Measurements from ENCODE around the gene ARHGAP8. TPM values are rescaled to one million over a fixed set of nuclear protein-coding genes. Genes with fewer than 3 reads are reported as not detected.

Gene ARHGAP8
- total and polyA plus RNA-seq, 8 donors, result 7.8 to 63.6 (median 11.3) TPM

- DNase-seq, result no peak
- Histone ChIP-seq H3K4me3 (no peak overlapping the region), H3K9me3 (peaks cover 5 to 12% (median 11%) of the 10 kb centered on the region in 4 donors), H3K27ac (no peak overlapping the region), H3K27me3 (no peaks in the 10 kb centered on the region), H3K4me1 (no peaks in the 10 kb centered on the region), H3K36me3 (peaks cover 0 to 9% (median 0%) of the 10 kb centered on the region in 4 donors)
- TF ChIP-seq POLR2A (IDR thresholded peaks at IDR 0.05), result no peak
- TF ChIP-seq POLR2AphosphoS5 (IDR thresholded peaks at IDR 0.05), result no peak
- TF ChIP-seq, protein P1, sequence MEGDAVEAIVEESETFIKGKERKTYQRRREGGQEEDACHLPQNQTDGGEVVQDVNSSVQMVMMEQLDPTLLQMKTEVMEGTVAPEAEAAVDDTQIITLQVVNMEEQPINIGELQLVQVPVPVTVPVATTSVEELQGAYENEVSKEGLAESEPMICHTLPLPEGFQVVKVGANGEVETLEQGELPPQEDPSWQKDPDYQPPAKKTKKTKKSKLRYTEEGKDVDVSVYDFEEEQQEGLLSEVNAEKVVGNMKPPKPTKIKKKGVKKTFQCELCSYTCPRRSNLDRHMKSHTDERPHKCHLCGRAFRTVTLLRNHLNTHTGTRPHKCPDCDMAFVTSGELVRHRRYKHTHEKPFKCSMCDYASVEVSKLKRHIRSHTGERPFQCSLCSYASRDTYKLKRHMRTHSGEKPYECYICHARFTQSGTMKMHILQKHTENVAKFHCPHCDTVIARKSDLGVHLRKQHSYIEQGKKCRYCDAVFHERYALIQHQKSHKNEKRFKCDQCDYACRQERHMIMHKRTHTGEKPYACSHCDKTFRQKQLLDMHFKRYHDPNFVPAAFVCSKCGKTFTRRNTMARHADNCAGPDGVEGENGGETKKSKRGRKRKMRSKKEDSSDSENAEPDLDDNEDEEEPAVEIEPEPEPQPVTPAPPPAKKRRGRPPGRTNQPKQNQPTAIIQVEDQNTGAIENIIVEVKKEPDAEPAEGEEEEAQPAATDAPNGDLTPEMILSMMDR (IDR thresholded peaks at IDR 0.05), result no peak
- no peak for TF ChIP-seq EP300 (IDR thresholded peaks at IDR 0.05)
- WGBS, 5 donors, result 51 to 86% (median 78%) methylated on average over 4 of the region's 4 CpGs
- intact Hi-C loops (cut with DNase I; ENCODE audit: low total_unique reads), result no loop called here
These were observed 95.0 kb downstream of the ARHGAP8 start for GRCh38 chr22:44847380-44847779.

DNA sequence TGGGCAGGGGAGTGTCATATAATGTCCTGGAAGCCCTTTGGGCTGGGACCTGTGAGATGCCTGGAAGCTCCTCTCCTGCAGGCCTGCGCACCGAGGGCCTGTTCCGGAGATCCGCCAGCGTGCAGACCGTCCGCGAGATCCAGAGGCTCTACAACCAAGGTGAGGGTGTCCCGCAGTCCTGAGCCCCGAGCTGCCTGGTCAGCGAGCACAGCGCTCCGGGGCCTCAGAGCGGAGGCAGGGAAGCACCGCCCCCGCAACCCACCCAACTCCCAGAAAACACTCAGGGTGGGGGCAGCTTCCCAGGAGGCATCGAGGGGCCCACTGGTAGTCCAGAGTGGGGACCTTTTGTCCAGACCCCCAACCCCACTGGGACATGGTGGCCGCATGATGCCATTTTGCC lies 95.5 kb downstream of the ARHGAP8 start:
- Histone ChIP-seq H3K9me3 (peaks cover 5 to 12% (median 11%) of the 10 kb centered on the region in 4 donors), H3K36me3 (peaks cover 0 to 9% (median 0%) of the 10 kb centered on the region in 4 donors), H3K4me1 (no peaks in the 10 kb centered on the region), H3K4me3 (no peak overlapping the region), H3K27ac (no peak overlapping the region), H3K27me3 (no peaks in the 10 kb centered on the region)
- DNase-seq, result no peak
- no peak for TF ChIP-seq POLR2A (IDR thresholded peaks at IDR 0.05)
- no peak for TF ChIP-seq EP300 (IDR thresholded peaks at IDR 0.05)
- TF ChIP-seq, protein P1 (IDR thresholded peaks at IDR 0.05), result no peak
- no peak for TF ChIP-seq POLR2AphosphoS5 (IDR thresholded peaks at IDR 0.05)
- intact Hi-C loops (cut with DNase I; ENCODE audit: low total_unique reads), result no loop called here
- 60 to 97% (median 93%) methylated on average over 1 to 18 of the region's 18 CpGs for WGBS, 5 donors

DNA sequence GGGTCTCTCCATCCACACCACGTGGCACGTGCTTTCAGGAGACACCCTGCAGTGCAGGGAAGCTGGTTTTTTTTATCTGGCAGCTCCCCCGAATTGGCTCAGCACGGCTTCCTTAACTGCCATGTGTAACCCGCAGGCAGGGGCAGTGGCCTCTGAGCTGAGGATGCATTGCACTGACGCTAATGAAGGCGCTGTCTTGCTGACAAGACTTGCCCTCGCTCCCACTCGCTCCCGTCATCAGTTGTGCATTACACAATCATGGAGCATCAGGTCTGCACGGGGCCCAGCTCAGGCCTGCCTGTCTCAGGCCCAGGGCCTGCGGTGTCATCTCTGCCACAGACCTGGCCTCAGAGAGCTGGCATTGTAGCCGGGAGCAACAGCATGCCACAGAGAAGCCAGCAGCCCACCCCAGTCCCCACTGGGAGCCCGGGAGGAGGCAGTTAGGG lies 95.9 kb downstream of the ARHGAP8 start:
- no peaks in the 10 kb centered on the region for H3K4me1 ChIP-seq
- peaks cover 0 to 9% (median 0%) of the 10 kb centered on the region in 4 donors for H3K36me3 ChIP-seq
- no peak for DNase-seq
- no peak overlapping the region for H3K27ac ChIP-seq
- TF ChIP-seq EP300 (IDR thresholded peaks at IDR 0.05), result no peak
- TF ChIP-seq, protein P1 (IDR thresholded peaks at IDR 0.05), result no peak
- no peak for TF ChIP-seq POLR2AphosphoS5 (IDR thresholded peaks at IDR 0.05)
- TF ChIP-seq POLR2A (IDR thresholded peaks at IDR 0.05), result no peak
- no peak overlapping the region for H3K4me3 ChIP-seq
- intact Hi-C loops (cut with DNase I; ENCODE audit: low total_unique reads), result no loop called here
- 81 to 92% (median 90%) methylated on average over 14 of the region's 14 CpGs; no CpG with 5 or more reads in 1 of the 5 donors for WGBS, 5 donors
- H3K9me3 ChIP-seq, result peaks cover 5 to 12% (median 11%) of the 10 kb centered on the region in 4 donors
- no peaks in the 10 kb centered on the region for H3K27me3 ChIP-seq

GRCh38 chr22:44848791-44849420 lies 96.5 kb downstream of the ARHGAP8 start:
- 89 to 98% (median 95%) methylated on average over 20 to 21 of the region's 21 CpGs for WGBS, 5 donors
- intact Hi-C loops (cut with DNase I; ENCODE audit: low total_unique reads), result no loop called here
- Histone ChIP-seq H3K27ac (no peak overlapping the region), H3K4me3 (no peak overlapping the region), H3K36me3 (peaks cover 0 to 9% (median 0%) of the 10 kb centered on the region in 4 donors), H3K9me3 (peaks cover 4 to 11% (median 9%) of the 10 kb centered on the region in 4 donors), H3K4me1 (no peaks in the 10 kb centered on the region), H3K27me3 (no peaks in the 10 kb centered on the region)
- TF ChIP-seq POLR2A (IDR thresholded peaks at IDR 0.05) (no peak), POLR2AphosphoS5 (IDR thresholded peaks at IDR 0.05) (no peak)
- TF ChIP-seq, protein P1 (IDR thresholded peaks at IDR 0.05), result no peak
- DNase-seq, result no peak
